ENCODE measurements around the gene SLC6A18.

SLC6A18 gene, protein sequence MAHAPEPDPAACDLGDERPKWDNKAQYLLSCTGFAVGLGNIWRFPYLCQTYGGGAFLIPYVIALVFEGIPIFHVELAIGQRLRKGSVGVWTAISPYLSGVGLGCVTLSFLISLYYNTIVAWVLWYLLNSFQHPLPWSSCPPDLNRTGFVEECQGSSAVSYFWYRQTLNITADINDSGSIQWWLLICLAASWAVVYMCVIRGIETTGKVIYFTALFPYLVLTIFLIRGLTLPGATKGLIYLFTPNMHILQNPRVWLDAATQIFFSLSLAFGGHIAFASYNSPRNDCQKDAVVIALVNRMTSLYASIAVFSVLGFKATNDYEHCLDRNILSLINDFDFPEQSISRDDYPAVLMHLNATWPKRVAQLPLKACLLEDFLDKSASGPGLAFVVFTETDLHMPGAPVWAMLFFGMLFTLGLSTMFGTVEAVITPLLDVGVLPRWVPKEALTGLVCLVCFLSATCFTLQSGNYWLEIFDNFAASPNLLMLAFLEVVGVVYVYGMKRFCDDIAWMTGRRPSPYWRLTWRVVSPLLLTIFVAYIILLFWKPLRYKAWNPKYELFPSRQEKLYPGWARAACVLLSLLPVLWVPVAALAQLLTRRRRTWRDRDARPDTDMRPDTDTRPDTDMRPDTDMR

DNA sequence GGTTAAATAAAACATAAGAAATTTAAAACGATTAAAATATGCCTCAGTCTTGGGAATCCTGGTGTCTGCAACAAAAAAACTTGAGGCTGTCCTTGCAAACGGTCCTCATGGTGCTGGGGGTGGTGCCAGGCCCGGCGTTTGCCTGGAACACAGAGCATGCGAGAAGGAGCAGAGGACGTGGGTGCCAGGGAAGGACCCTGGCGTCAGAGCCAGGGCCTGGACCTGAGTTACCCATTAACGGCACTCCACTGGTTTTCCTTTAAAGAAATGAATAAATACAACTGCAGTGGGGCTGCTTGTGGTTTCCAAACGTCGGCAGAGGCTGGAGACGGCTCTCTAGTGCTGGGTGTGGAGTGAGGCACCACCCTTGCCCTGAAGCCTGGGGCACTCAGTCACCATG lies at the start of gene SLC6A18:
SLC6A18 (plus strand) TSS at position 301 of the 400 bp plus-strand sequence; CDS start at position 398, 97 bp downstream.
- DNase-seq: no peak

DNA sequence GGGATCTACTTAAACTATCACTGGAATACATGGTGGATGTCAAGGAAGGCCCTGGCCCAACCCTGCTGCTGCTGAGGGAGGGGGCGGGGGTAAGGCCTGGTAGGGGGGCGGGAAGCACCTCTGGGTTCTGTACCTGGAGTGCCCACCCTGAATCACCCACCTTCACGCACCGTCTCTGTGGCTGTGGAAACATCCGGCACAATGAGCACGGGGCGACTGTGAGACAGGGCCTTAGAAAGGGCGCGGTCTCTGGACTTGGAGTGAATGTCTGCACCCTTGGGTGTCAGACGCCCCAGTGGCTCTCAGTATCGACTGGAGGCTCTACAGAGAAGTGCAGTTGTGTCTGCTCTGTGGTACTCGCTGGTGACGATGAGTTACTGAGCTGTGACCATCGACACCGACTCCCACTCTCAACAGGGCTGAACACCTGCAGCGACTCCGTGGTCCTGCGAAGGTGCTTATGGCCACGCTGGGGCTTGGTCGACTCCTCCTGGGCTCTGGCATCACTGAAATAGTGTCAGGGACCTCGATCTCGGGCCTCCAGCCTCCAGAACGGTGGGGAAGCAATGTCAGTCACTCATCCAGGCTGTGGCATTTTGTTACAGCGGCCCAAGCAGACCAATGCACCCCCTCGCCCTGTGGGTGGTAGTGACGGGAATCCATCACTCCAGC lies 49.2 kb upstream of the SLC6A18 start:
- DNase-seq: no peak

DNA sequence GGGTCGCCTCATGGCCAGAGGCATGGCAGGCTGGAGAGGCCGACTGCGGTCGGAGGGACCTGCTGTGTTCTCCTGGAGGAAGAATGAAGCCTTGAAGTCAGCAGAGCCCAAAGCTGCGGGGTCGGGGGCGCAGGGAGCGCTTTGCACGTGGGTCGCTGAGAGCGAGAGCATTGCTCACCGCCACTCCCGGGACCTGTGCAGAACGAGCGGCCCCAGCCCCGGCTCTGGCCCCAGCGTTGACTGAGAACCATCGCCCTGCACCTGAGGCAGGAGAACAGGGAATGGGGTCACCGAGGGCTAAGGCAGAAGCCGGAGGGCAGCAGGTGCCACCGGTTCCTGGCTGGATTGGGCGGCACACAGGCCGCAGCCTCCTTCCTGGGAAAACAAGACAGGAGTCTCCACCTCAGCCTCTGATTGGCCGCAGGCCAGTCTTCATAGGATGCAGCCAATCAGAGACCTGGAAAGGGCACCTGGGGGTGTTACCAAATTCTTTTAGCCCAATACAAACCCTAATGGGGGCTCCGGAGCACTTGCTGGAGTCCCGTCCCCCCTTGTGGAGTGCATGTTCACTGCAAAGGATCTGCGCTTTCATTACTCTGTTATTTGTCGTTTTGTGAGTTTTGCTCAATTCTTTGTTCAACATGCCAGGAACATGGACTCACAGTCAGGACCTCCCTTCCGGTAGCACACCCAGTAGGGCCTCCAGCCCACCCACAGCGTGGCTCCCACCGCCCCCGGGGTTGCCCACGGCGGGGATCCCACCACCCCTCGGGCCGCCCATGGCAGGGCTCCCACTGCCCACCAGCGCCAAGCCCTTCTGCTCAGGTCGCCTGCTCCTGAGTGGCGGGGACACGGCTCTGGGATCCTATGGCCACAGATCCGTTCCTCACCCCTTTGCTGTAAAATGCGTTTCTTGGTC lies 48.4 kb upstream of the SLC6A18 start:
- no peak for DNase-seq

DNA sequence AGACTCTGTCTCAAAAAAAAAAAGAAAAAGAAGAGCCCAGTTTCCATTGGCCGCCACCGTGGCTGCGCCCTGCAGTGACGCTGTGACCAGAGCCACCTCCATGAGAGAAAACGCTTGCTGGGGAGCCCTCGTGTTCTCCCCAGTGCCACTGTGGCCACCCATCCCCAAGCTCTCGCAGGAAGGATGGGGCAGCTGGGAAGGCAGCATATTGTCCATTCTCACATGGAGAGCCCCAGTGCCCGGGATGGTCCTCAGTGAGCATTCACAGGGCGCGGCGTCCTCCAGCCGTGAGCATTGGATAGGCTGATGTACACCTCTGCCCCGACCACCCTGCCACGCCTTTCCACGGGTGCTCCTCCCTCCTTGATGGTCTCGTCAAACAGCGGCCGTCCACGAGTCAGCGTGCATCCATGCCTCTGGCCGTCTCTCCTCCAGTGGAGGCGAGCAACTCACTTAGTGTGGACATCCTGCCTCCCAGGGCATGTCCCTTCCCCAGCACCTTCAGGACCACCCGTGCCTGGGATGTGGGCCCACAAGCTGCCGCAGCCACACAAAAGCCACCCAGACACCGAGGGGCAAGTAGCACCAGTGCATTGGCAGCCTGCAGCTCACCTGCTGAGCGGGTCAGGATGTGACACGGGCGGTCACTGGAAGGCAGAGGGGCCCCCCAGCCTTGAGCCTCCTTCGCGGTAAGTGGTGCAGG lies 47.2 kb upstream of the SLC6A18 start:
- no peak for DNase-seq

DNA sequence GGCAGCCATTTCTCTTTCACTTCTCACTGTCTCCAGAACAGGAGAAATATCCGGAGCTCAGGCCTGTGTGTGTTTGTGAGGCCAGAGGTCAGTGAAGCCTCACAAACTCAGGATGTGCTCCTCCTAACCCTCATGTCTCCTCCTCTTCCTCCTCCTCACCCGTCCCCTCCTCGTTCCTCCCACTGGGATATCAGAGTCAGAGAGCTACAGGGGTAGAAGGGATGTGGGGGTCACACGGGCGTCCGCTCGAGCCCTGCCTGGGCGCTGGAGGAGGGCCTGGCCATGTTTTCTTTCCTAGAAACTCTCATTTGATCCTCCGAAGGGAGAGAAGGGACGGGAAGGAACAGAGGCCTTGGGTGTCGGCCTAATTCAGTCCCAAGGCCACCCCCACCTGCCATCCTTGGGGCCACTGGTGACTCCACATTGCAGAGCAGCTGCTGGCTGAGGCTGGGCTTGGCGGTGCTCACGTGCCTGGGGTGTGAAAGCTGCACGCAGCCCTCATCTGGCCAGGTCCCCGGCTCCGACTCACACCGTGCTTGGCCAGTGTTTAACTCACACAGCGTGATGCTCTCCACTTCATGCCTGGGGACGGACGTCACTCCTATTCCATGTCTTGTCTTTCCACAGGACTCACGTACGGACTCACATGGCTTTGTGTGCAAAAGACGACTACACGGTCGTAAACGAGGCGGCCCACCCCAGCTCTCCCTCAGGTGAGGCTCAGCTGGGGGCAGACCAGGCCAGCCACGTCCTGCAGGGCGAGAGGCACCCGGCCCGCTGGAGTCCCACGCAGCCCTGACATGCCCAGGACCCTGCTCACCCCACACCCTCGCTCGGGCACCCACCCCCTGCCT lies 46.4 kb upstream of the SLC6A18 start:
- DNase-seq: no peak

DNA sequence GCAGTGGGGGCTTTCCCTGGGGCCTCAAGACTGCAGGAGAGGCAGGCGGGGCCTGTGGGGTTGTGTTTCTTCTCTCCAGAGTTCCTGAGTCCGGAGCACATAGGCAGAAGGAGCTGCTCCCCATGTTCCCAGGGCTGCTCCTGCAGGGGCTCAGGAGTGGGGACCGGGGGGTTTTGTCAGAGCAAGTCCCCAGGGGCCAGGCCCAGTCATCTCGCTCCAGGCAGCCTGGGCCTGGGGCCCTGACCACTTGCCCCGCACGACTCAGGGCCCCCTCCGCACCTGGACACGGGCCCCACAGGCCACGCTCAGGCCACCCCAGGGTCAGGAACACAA lies 45.8 kb upstream of the SLC6A18 start:
- no peak for DNase-seq

DNA sequence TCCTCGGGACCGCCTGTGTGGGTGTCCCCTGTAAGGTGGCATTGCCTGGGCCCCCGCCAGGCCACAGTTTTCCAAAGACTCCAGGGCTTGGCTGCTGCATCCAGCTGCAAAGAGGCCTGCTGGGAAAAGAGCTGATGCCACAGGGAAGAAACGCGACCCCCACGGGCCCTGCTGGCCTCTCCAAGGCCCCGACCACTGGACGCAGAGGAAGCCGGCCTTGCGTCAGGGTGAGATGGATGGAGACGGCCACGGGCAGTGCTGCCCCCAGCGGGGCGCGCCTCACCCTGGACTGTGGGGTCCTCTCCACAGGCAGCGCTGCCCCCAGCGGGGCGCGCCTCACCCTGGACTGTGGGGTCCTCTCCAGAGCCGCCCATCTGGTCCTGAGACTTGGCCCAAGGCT lies 45.1 kb upstream of the SLC6A18 start:
- DNase-seq: no peak

DNA sequence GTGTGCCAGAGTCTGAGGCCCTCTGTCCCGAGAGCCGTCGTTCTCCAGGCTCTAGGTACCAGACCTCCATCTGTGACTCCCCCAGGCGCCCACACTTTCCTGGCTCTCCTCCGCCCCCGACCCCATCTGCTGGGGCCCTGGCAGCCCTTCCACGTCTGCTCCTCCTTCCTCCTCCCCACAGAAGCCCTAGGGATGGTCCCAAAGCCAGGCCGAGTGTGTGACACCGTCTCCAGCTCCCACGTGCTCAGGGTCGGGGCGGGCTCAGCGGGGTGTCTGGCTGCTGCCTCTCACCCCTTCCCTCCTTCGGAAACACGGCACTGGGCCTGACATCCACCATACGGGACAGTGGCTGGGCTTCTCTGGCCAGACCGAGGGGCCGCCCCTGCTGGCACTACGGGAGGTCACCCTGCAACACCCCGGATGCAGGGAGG lies 44.3 kb upstream of the SLC6A18 start:
- no peak for DNase-seq

DNA sequence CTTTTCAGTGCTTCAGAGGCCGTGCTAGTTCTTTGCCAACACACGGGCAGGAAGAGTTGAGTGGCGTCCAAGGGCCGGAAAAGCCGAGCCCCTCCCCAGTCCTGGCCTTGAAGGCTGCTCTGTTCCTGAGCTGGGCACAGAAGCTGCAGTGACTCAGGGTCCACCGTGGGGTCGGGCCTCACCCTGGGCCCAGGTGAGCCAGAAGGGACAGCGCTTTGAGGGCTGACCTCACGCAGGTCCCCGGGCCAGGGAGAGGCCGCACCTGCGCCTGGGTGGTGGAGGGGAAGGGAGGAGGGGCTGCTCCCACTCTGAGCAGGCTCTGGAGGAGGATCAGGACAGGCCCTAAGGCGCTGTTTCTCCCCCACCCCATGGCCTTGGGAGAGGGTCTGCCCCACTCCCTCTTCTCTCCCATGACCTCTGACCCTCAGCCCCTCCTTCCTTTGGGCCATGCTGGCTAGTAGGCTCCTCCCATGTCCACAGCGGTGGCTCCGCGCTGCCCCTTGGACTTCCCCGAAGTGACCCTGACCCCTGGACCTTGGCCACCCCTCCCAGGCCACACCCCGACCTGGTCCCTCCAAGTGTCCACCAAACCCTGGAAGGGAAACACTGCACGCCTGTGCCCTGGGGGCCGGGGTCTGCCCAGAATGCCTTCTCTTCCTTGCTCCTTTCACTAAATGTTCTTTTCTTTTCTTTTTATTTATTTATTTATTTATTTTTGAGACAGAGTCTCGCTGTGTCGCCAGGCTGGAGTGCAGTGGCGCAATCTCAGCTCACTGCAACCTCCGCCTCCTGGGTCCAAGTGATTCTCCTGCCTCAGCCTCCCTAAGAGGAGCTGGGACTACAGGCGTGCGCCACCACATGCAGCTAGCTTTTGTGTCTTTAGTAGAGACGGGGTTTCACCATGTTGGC lies 43.5 kb upstream of the SLC6A18 start:
- no peak for DNase-seq

DNA sequence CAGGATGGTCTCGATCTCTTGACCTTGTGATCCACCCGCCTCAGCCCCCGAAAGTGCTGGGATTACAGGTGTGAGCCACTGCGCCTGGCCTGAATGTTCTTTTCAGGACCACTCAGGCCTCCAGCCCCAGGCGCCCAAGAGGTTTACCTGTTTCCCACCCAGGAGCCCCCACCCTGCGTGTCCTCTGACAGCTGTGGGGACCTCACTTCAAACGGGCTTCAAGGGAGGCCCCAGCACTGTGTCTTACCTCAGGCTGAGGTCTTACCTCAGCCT lies 42.9 kb upstream of the SLC6A18 start:
- DNase-seq: no peak

DNA sequence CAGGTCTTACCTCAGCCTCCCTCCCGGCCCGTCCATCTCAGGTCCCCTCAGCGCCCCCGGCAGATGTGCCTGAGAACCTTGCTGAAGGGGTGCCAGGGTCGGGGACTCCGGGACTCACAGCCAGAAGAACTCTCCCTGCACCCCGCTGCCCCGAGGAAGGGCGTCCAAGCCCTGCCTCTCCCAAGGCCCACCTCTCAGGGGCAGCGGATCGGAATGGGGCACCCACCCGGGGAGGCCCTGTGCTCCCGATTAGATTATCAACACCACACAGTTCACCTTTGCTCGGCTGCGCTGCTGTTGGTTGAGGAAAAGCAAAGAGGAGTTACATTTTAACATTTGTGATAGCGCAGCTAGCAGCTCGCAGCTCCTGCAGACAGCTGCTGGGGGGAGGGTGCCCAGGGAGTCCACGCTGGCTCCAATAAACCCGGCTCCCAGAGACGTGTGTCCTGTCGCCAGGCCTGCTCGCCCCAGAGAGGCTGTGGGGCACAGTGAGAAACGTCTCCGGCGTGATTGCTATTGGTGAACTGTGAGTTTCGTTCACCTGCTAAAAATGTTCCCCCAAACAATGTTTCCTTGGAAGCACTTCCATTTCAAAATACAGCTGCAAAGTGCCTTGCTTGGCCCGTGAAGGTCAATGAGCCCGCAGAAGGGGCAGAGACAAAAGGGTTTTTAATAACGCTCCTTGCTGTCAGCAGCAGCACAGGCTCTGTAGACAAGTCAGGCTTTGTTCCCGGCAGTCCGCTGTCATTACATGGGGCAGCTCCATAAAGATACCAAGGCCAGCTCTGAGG lies 42.4 kb upstream of the SLC6A18 start:
- no peak for DNase-seq

DNA sequence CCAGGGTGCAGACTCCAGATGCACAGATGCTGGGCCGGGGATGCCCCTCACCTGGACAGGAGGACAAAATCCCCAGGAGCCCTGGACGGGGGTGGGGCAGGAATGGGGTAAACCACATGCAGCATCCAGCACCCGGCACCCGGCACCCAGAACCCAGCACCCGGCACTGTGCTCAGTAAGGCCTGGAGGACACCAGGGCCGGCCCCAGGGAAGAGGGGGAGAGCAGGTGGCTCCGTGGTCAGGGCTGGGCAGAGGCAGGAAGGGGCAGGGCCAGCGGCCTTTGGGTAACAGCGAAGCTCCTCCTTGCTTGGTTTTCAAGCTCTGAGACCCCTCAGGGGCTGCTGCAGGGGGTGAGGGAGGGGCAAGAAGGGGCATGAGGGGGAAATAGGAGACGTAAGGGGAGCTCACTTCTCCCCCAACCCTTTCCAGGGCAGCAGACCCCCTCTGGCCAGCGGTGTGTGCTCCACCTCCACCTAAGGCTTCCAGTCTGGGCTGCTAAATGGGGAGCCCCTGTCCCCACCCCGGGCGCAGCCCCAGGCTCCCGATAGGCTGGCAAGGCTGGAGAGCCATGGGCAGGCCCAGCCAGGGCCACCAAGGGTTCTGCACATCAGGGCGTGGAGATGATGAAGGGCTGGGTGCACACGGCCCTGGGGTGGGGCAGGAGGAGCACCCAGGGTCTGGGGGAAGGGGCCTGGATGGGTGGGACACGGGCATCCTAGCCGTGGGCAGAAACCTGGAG lies 41.6 kb upstream of the SLC6A18 start:
- DNase-seq: no peak

DNA sequence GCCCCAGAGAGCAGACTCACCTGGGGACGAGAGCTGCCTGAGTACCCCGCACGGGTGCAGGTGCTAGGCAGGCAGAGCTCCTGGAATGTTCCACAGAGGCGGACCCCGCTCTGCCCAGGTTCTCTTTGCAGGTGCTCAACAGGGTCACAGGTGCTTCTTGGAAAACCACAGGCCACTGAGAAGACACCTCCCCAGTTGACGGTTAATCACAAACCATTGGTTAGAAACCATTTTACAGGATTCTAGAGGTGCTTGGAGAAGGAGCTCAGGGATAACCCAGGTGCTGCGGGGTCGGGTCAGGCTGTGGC lies 41.1 kb upstream of the SLC6A18 start:
- no peak for DNase-seq

DNA sequence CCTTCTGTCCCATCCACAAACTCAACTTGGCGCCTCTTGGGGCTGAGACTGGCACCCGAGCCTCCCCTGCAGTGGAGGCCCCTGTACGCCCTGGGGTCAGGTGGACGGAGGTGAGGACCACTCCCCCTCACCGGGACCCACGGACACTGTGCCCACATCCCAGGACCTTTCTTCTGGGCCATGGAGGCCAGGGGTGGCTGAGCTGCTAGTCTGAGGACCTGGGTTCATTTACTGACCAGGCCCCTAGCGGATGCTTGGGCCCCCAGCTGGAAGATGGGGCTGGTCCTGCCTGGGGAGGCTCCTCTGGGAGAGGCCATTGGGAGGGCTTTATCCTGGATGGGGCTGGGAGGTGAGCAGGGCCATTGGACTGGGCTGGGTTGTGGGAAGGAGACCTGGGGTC lies 40.7 kb upstream of the SLC6A18 start:
- DNase-seq: no peak

DNA sequence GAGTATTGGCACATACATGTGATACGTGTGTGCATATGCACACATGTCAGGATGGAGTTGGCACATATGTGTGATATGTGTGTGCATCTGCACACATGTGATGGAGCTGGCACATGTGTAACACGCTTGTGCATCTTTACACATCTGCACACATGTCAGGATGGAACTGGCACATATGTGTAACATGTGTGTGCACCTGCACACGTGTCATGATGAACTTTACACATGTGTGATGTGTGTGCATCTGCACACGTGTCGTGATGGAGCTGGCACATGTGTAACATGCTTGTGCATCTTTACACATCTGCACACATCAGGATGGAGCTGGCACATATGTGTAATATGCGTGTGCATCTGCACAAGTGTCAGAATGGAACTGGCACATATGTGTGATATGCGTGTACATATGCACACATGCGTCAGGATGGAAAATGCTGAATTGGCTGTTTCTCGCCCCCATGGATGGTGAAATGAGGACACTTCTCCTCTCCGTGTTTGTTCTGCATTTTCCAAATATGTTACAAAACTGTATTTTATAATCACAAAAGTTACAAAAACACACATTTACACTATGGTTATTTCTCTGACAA lies 40.0 kb upstream of the SLC6A18 start:
- no peak for DNase-seq

DNA sequence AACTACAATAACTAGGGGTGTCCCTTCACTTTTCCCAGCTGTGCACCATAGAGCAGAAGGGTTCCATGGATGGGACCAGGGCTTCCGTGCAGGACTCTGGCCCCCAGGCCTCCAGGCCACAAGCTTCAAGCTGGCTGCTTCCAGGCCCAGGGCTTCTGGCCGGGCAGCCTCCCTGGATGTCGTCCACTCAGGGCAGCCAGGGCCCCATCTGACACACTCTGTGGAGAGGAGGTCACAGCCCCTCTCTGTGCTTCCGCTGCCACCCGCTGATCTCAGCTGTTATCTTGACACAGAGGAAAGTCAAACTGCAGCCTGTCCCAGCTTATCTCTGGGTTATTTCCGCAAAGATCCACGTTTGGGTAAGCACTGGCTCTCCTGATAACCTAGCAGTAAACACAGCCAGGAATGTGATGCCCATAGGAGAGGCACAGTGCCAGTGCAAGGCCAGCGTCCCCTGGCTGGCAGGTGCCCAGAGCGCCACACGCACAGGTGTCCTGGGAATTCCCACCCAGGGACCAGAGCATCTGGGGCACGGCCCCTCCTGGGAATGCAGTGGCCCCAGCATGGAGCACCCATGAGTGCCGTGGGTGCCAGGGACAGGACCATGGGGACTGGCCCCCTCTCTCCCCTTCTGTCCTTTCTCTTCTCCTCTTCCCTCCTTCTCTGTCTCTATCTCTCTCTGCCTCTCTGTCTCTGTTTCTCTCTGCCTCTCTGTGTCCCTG lies 39.4 kb upstream of the SLC6A18 start:
- DNase-seq: no peak

DNA sequence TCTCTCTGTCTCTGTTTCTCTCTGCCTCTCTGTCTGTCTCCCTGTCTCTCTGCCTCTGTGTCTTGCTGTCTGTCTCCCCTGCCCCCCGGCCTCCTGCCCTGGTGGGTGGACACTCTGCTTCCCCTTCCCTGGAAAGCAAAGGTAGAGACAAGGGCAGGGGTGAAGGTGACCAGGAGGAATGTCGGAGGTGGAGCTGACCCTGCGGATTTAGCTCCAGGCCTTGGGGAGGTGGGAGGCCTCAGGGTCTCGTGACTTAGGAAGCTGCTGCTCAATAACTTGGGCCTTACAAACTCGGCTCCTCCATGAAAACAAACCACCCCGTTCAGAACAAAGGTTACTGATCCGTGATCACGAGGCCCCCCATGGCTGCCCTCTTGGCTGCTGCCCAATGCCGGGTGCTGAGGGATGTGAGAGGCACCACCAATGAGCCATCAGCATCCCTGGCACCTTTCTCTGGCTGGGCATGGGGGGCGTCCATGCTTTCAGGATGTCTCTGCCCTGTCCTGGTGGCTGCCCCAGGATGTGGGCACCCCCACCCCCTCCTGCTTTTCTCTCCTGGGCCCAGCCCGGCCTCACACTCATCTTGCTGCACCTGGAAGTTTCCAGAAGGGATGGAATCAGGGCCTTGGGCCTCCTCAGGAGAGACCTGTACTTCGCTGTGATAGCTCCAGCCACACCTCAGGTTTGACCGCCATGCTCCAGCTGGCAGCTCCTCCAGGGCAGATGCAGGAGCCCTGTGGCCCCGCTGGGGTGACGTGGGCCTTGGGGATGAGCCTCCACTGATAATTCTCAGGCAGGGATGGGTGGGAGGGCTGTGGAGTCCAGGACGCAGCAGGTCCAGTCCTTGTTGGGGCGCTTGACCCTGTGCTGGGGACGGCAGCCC lies 38.6 kb upstream of the SLC6A18 start:
- no peak for DNase-seq
